Germinal center (tissue), 1 donor: Measurements from ENCODE around the gene MTMR11.

Source experiments
- DNase-seq: peaks from one replicate; pipeline ENCODE4 v3.0.0; 2012; ENCODE audit warnings: mixed read lengths, low spot score

MTMR11 gene

DNA sequence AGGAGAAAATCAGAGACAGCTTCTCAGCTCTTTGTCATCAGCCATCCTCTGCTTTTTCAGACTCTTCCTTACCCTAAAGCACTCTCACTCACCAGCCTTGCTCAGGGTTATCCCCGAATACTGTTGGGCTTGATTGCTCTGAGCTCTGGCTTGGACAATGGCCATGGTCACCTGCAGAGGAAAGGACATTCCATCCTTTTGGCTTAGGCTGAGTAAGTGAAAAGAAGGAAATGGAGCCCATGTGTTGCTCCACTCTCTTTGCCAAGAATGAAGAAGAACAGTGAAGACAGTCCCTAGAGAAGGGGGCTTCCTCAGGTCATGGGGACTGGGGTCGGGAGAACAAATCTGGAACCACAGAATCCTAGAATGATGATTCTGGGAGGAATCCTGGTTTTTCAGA lies 2.3 kb downstream of the MTMR11 start:
- DNase-seq: no peak

- no peak for DNase-seq
Measured at GRCh38 chr1:149933208-149933607, 3.5 kb downstream of the MTMR11 start.

DNA sequence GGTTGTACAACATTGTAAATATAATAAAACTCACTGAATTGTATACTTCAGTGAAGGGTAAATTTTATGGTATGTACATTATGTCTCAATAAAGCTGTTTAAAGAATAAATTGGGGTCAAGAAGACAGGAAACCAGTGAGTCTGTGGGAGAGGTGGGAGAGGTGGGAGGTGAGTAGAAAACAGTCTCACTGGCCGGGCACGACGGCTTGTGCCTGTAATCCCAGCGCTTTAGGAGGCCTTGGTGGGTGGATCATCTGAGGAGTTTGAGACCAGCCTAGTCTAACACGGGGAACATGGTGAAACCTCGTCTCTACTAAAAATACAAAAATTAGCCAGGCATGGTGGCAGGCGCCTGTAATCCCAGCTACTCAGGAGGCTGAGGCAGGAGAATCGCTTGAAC lies 4.2 kb downstream of the MTMR11 start:
- no peak for DNase-seq

DNA sequence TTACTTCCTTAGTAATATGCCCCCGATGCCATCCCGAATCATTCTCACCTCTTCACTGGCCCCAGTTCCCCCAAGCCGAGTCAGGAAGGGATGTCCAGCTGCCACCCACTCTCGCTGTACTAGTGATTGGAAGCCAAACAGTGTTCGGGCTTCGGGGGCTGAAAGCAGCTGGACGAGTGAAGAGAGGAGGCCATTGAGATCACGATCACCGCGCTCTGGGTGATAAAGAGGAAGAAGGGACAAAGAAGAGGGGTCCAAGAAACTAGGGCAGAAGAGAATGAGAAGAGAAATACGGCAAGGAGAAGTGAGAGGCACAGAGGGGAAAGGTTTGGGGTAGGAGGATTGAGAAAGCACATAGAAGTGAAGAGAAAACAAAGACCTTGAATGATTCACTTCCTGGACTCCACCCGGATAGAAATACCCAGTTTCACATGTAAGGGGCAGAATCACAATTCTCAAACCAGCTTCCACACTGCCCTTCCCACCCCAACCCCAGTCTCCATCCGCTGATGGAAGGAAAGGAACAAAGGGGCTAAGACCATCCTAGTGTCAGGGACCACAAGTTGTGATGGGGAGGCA lies 5.4 kb downstream of the MTMR11 start:
- DNase-seq: no peak

- DNase-seq: no peak
Measured at GRCh38 chr1:149929856-149930255, 6.8 kb downstream of the MTMR11 start.

GRCh38 chr1:149928401-149928724 lies 8.3 kb downstream of the MTMR11 start:
- no peak for DNase-seq

- peak; percentile 92 for DNase-seq
Measured at GRCh38 chr1:149927563-149928400, 8.9 kb downstream of the MTMR11 start, which contains the start of gene SF3B4. Gene SF3B4 (minus strand): TSS chr1:149927803. CDS start chr1:149927759, 44 bp downstream.

GRCh38 chr1:149927056-149927562 lies 9.6 kb downstream of the MTMR11 start:
- DNase-seq: no peak

DNA sequence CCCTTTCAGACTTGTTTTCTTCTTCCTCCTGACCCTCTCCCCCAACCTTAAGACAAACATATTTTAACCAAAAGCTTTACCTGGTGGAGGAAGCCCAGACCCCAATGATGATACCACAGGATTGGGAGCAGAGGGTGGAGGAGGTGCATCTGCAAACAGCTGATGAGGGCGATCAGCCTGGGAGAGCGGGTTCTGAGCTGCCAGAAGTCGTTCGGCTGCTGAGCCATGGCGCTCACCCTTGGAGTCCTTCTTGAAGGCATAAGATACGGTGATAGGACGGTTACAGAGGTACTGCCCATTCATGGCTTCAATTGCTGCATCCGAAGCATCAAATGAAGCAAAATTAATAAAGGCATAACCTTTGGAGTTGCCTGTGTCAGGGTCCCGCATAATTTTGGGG lies 10.4 kb downstream of the MTMR11 start:
- no peak for DNase-seq

- DNase-seq: no peak
Measured at GRCh38 chr1:149925751-149926150, 10.9 kb downstream of the MTMR11 start.

- no peak for DNase-seq
Measured at GRCh38 chr1:149925345-149925744, 11.3 kb downstream of the MTMR11 start.

GRCh38 chr1:149923626-149924025 lies 13.1 kb downstream of the MTMR11 start:
- no peak for DNase-seq

- DNase-seq: no peak
Measured at GRCh38 chr1:149917571-149918144, 19.0 kb downstream of the MTMR11 start, which contains the start of gene SV2A. Gene SV2A (minus strand): TSS chr1:149917844. CDS start chr1:149913840, 4,004 bp downstream.

DNA sequence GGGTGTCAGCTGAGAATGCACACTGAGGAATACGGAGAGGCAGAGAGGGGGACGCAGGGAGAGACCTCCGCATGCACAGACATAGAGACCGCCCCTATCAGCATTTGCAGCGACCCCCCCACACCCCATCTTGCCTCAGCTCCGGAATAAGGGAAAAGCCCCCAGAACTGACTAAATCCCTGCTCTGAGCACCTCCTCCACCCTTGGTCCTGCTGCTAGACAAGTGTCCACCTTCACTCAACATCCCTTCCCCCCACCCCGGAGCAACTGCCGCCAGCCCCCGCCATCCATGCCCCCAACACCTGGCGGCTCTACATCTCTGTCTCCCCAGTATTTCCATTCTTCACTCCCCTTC lies 19.8 kb downstream of the MTMR11 start:
- DNase-seq: no peak

- no peak for DNase-seq
Measured at GRCh38 chr1:149916193-149916897, 20.3 kb downstream of the MTMR11 start.

GRCh38 chr1:149915429-149916192 lies 21.1 kb downstream of the MTMR11 start:
- no peak for DNase-seq

- DNase-seq: no peak
Measured at GRCh38 chr1:149914545-149914944, 22.1 kb downstream of the MTMR11 start.

GRCh38 chr1:149906570-149907075 lies 30.1 kb downstream of the MTMR11 start:
- no peak for DNase-seq

- DNase-seq: no peak
Measured at GRCh38 chr1:149903836-149904491, 32.7 kb downstream of the MTMR11 start.

GRCh38 chr1:149899460-149900284 lies 37.0 kb downstream of the MTMR11 start, which contains the start of gene BOLA1:
Gene BOLA1 (plus strand): TSS chr1:149899568. CDS start chr1:149900060, 492 bp downstream.
- peak; percentile 93 for DNase-seq
